Right ventricle myocardium inferior (tissue), 1 donor: ENCODE measurements around the gene BMX. TPM values are rescaled to one million over a fixed set of nuclear protein-coding genes. Genes with fewer than 3 reads are reported as not detected.
A peak's percentile ranks its signal among the peaks of the same experiment; 100 is the strongest.

Experiments used
- ATAC-seq: fragments of 200-7000 bp; cut with Tn5 transposase; one replicate; pipeline ENCODE4 v1.9.1; 2020; ENCODE audit warnings: mild to moderate bottlenecking, moderate library complexity
- DNase-seq: peaks from one replicate; pipeline ENCODE4 v3.0.0; 2021; ENCODE audit errors: missing footprints
- intact Hi-C: fragments of 100-400 bp; cut with DNase I; formaldehyde crosslinking; loops from one replicate; pipeline ENCODE4 v1.11.0; 2022
- total RNA-seq: library from RNA; stranded (reverse); fragmentation: NEBNext Ultra II Directional; extraction: Animal tissue kit (Norgen Biotek cat#: 25700); gene quantifications from one replicate; pipeline ENCODE4 v1.2.1, GENCODE V29; 2021
- donor health status: DM: no; HTN: yes; CAD: no; lungs with severe emphysema.

BMX gene
- total RNA-seq, 1 donor from 2014 or later, result 1.4 TPM

DNA sequence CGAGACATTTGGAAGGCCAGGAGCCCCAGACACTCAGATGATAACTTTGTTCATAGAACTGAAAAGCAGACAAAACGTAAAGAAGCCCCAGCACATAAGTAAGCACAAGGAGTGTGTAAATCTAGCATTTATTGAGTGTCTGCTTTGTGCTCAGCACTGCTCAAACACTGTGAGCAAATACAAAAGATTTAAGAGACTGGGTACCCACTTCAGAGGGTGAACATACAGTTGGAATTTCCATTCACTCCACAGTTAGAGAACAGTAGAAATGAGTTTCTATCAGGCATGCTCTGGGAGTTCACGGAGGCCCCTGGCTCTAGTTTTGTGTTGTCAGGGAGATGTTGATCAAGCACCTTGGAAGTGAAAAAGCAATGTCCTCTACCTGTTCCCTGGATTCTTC lies 60.3 kb downstream of the BMX start:
- no peak for ATAC-seq
- intact Hi-C loops, result loop anchor here (10.0 kb wide), 1 partner anchor 216 kb away; no protein-coding TSS in a partner anchor
- DNase-seq, result no peak

GRCh38 chrX:15563056-15563455 lies 62.4 kb downstream of the BMX start:
- no peak for DNase-seq
- intact Hi-C loops, result loop anchor here (10.0 kb wide), 1 partner anchor 218 kb away; no protein-coding TSS in a partner anchor
- no peak for ATAC-seq

DNA sequence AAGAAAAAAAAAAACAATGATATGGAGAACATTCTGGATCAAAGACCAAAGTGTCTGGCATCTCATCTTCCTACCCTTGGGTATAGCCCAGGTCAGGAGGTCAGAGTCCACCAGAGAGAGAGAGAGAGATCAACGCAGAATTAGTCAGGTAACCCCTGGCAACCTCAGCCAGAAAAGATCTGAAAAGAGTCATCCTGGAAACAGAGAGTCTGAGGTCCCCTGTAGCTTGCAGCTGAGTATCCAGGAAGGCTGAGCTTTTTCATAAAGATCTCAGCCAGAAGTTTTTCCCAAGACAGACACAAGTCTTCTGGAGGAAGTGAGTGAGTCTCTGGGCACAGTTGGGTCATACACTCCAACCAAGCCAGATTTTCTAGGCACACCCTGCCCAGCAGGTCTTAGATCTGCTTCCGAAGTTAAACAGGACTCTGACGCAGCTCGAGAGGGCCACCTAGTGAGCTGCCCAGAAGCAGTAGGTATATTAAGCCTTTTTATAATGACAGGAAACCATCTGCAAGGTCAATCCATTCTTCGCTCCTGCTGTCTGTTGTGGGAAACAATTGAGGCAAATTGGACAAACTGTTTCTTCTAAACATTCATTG lies 64.5 kb downstream of the BMX start:
- DNase-seq (peak; percentile 52), ATAC-seq (peak; percentile 91)
- intact Hi-C loops, result loop anchor here (2.0 to 10.0 kb wide), 2 partner anchors 66 to 220 kb away; no protein-coding TSS in a partner anchor

DNA sequence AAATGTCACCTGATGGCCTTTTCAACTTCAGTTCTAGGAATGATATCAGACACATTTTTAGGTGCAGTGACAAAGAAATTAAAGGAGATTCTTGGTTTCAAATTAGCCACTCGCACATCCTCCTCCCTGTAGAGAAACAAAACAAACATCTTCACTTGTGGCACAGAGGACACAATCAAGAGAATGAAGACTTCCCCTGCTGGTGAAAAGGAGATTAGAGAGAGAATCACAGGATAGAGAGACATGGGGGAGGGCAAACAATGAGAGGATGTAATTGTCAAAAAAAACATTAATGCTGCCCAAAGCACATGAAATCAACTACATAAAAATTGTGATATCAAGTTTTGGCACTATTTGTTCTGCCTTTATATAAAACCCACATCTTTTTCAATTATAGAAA lies 65.6 kb downstream of the BMX start:
- DNase-seq (no peak), ATAC-seq (no peak)
- intact Hi-C loops, result loop anchor here (10.0 kb wide), 1 partner anchor 221 kb away; no protein-coding TSS in a partner anchor

DNA sequence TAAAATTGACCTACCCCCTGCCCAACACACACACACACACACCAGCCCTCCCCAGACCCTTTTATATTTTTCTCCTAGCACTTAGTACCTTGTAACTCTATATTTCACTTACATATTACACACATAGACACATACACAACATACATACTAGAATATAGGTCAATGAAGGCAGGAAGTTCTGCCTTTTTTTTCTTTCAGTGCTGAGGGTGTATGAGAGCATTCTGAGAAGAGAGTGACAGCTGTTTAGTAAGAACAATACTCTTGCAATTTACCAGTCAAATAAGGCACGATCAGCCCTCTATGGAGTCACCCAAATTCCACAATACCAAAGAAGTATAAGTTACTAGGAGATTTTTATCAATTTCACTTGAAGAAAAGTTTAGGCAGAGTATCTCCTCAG lies 66.7 kb downstream of the BMX start:
- DNase-seq, result no peak
- ATAC-seq, result no peak
- intact Hi-C loops, result loop anchor here (10.0 kb wide), 1 partner anchor 222 kb away; no protein-coding TSS in a partner anchor

GRCh38 chrX:15567886-15568616 lies 67.4 kb downstream of the BMX start:
- intact Hi-C loops, result loop anchor here (10.0 kb wide), 1 partner anchor 223 kb away; no protein-coding TSS in a partner anchor
- DNase-seq, result no peak
- no peak for ATAC-seq

- DNase-seq (no peak), ATAC-seq (no peak)
- intact Hi-C loops, result no loop called here
Measured at GRCh38 chrX:15570145-15570544, 69.5 kb downstream of the BMX start.

DNA sequence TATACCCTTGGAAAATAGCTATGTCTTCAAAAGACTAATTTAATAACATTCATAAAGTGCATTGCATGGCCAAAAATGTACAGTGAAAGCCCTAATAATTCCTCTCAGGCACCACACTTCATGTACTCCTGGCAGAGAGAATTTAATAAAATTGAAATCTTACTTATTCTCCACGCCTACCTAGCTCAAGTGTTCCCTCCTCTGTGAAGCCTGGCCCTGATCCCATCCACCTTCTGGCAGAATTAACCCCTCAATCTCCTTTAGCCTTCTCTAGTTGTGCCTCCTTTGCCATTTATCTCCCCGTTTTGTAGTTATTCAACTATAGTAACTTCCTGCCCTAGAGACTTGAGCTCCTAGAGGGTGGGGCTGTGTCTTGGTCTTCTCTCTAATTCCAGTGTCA lies 73.4 kb downstream of the BMX start:
- intact Hi-C loops, result no loop called here
- DNase-seq, result no peak
- ATAC-seq, result no peak

DNA sequence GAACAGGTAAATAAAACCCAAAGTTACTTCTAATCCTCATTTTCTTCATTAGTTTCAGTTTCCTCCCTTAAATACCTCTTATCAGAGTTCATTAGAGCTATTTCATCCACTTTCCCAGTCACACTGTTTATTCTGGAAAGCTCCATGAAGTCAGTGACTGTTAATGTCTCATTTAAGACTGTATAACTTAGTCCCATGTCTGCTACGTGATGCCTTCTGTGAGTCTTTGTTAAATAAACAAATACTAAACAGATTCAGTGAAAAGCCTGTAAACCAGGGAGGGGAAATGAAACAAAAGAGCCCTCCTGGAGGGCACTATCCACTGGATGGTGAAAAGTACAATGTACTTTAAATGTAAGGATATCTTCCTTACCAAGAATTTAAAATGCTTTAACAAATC lies 75.4 kb downstream of the BMX start:
- DNase-seq (no peak), ATAC-seq (no peak)
- intact Hi-C loops, result no loop called here

GRCh38 chrX:15579778-15580747 lies 79.5 kb downstream of the BMX start:
- intact Hi-C loops, result no loop called here
- ATAC-seq (peak; percentile 97), DNase-seq (peak; percentile 59)

- ATAC-seq, result no peak
- DNase-seq, result no peak
- intact Hi-C loops, result loop anchor here (10.0 kb wide), 1 partner anchor 50 kb away; no protein-coding TSS in a partner anchor
Measured at GRCh38 chrX:15594371-15594770, 93.8 kb downstream of the BMX start.

DNA sequence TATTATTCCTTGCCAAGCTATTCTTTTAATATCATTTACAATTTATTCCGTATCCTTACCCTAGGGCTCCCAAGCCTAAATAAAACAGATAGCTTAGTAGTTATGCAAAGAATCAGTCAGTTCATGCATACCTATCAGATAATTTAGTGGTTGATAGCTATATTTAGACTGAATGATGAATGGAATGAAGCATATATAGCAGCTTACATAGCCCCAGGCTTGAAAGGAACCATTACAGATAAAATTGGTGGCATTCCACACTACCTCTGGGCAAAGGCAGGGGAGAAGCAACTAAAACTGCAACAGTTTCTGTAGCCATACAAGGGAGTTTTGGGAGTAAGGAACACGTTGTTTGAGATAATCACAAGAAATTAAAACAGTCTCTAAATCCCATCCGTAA lies 97.4 kb downstream of the BMX start:
- ATAC-seq, result no peak
- intact Hi-C loops, result loop anchor here (10.0 kb wide), 1 partner anchor 47 kb away; no protein-coding TSS in a partner anchor
- DNase-seq, result no peak

GRCh38 chrX:15599461-15599860 lies 98.9 kb downstream of the BMX start:
- DNase-seq, result no peak
- no peak for ATAC-seq
- intact Hi-C loops, result loop anchor here (10.0 kb wide), 1 partner anchor 45 kb away; no protein-coding TSS in a partner anchor

DNA sequence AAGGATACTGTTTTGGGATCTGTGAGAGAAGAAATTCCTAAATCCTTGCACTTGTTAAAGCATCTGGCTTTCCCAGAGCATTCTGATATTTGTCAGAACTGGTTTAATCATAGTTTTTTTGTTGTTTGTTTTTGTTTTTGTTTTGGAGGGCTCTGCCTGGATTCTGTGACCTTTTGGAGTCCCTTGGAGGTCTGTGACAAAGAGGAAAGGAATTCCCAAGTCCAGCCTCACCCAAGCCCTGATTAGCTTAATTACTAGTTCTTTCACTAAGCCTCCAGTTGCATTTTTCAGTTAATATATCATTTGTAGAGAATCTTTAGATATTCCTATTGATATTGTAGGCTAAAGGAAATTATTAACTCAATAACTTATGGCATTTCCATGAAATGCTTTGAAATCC lies 99.4 kb downstream of the BMX start:
- ATAC-seq (no peak), DNase-seq (no peak)
- intact Hi-C loops, result no loop called here

DNA sequence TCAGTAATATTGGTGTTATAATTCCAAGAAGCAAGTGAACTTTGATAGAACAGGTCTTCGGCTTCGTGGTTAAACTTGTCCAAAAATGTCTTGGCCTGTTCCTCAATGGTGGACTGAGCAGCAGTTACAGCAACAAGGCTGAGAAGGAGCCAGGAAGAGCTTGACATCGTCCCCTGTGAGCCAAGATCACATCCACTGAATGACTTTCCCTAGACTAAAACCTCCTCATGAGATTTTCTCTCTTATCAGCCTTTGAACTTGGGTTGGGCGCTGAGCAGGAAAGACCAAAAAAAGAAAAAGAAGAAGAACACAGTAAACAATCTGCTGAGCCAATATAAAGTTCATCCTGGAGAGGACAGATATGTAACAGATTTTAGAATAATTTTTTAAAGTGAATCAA lies 100.1 kb downstream of the BMX start, which contains the start of gene ACE2:
ACE2 (minus strand) TSS at position 216 of the 400 bp plus-strand sequence; CDS start at position 167, 49 bp downstream.
- intact Hi-C loops, result no loop called here
- ATAC-seq, result peak; percentile 92
- DNase-seq, result no peak

DNA sequence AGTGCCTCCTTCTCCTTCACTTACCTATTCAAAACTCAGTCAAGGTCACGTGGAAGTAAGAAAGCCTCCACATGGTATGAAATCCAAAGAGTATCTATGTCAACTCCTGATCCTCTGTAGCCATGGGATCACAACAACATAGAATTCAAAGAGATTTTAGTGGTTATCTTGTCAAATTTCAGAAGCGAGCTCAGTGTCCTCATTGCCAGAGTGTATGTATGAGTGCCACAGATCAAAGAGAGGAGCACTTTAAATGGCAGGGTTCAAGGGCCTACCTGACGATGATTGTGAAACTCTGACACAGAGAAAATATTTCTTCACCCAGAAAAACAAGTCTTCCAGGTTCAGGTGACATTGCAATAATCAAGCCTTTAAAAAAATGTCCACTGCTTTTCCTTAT lies 101.3 kb downstream of the BMX start:
- DNase-seq (no peak), ATAC-seq (no peak)
- intact Hi-C loops, result no loop called here

- DNase-seq, result no peak
- intact Hi-C loops, result no loop called here
- ATAC-seq, result no peak
Measured at GRCh38 chrX:15602761-15603160, 102.2 kb downstream of the BMX start.

DNA sequence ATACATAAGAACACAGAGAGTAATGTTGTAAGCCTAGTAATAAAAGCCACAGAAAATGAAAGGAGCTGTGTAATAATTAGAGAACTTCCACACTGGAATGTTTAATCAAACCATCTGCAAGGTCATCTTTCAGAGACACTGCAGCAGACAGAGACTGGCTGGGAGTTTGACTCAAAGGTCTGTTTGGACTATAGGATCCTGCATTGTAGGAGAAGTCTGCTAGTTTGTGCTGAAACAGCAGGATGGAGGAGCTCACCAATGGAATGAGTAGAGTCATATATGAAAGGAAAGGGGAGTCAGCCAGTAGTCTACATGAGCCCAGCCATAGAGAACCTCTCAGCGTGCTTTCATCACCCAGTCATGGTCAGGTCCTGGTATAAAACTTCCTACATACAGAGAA lies 104.6 kb downstream of the BMX start:
- ATAC-seq (no peak), DNase-seq (no peak)
- intact Hi-C loops, result no loop called here
